NCI-H510A treated with DMSO at 0.1 percent for 48 hours (cell line): ENCODE data around the gene ZNF630.
"Not testable (repeated sequence)": the region's sequence is repeated elsewhere in the genome, so short reads cannot be mapped to it uniquely, and the experiment has no call there.

Experiments used
- DNase-seq: peaks from one replicate; lab custom pipeline; 2025; lab: John Stamatoyannopoulos, UW

Gene ZNF630

GRCh38 chrX:48071064-48071985, at the start of gene ZNF630:
ZNF630 (minus strand) TSS chrX:48071640; CDS start chrX:48066886, 4,754 bp downstream.
- peak; percentile 60 for DNase-seq

GRCh38 chrX:48107717-48108116, 36.3 kb upstream of the ZNF630 start:
- no peak for DNase-seq

- DNase-seq: no peak
Observed at GRCh38 chrX:48102874-48103374, 31.5 kb upstream of the ZNF630 start.

- no peak for DNase-seq
Observed at GRCh38 chrX:48101443-48101842, 30.0 kb upstream of the ZNF630 start.

GRCh38 chrX:48092558-48092957, 21.1 kb upstream of the ZNF630 start:
- not testable (repeated sequence) for DNase-seq

GRCh38 chrX:48090123-48090522, 18.7 kb upstream of the ZNF630 start:
- no peak for DNase-seq

GRCh38 chrX:48086082-48086481, 14.6 kb upstream of the ZNF630 start:
- no peak for DNase-seq

- no peak for DNase-seq
Observed at GRCh38 chrX:48083706-48084105, 12.3 kb upstream of the ZNF630 start.

GRCh38 chrX:48083212-48083611, 11.8 kb upstream of the ZNF630 start:
- no peak for DNase-seq

GRCh38 chrX:48076343-48076742, 4.9 kb upstream of the ZNF630 start:
- no peak for DNase-seq

- no peak for DNase-seq
Observed at GRCh38 chrX:48071986-48072605, 656 bp upstream of the ZNF630 start.

- no peak for DNase-seq
Observed at GRCh38 chrX:48068096-48068887, 3.1 kb downstream of the ZNF630 start.

GRCh38 chrX:48064261-48064660, 7.2 kb downstream of the ZNF630 start:
- DNase-seq: no peak

- DNase-seq: no peak
Observed at GRCh38 chrX:48059296-48059639, 12.2 kb downstream of the ZNF630 start.

- DNase-seq: no peak
Observed at GRCh38 chrX:48058621-48059295, 12.7 kb downstream of the ZNF630 start.

- DNase-seq: no peak
Observed at GRCh38 chrX:48046846-48047245, 24.6 kb downstream of the ZNF630 start.

- DNase-seq: no peak
Observed at GRCh38 chrX:48045410-48046311, 25.8 kb downstream of the ZNF630 start.

- DNase-seq: no peak
Observed at GRCh38 chrX:48043056-48043455, 28.4 kb downstream of the ZNF630 start.

GRCh38 chrX:48035891-48036290, 35.5 kb downstream of the ZNF630 start:
- no peak for DNase-seq

GRCh38 chrX:48030641-48031173, 40.7 kb downstream of the ZNF630 start:
- DNase-seq: not testable (repeated sequence)
